Activated CD8-positive, alpha-beta T cell treated with anti-CD3 and anti-CD28 coated beads for 36 hours (primary cell): ENCODE measurements around the gene PBOV1. TPM values are rescaled to one million over a fixed set of nuclear protein-coding genes. Genes with fewer than 3 reads are reported as not detected.

Experiments
- ATAC-seq: fragments of 200-7000 bp; cut with Tn5 transposase; one replicate; pipeline ENCODE4 v1.10.0; 2021; ENCODE audit warnings: mild to moderate bottlenecking, moderate library complexity
- CTCF ChIA-PET: fragments of 350-600 bp; sonication (Branson Sonifier 250); formaldehyde crosslinking; loops from one replicate; lab custom pipeline; 2021; ENCODE audit warnings: antibody characterized with exemption; lab: Charles Lee
- POLR2A ChIA-PET: fragments of 350-600 bp; sonication (Branson Sonifier 250); formaldehyde crosslinking; loops from one replicate; lab custom pipeline; 2021; ENCODE audit warnings: antibody characterized with exemption; lab: Charles Lee
- DNase-seq: peaks from one replicate; pipeline ENCODE4 v3.0.0-alpha.2; 2020
- H3K27ac Mint-ChIP-seq: one replicate; pipeline ENCODE4 v1.8.0; 2021; ENCODE audit warnings: mild to moderate bottlenecking, mixed read lengths
- H3K27me3 Mint-ChIP-seq: one replicate; pipeline ENCODE4 v1.8.0; 2021; ENCODE audit warnings: mixed read lengths
- H3K36me3 Mint-ChIP-seq: one replicate; pipeline ENCODE4 v1.8.0; 2021; ENCODE audit warnings: low read depth, mixed read lengths
- H3K4me1 Mint-ChIP-seq: one replicate; pipeline ENCODE4 v1.8.0; 2021; ENCODE audit warnings: low read depth, mixed read lengths
- H3K4me3 Mint-ChIP-seq: one replicate; pipeline ENCODE4 v1.8.0; 2021; ENCODE audit warnings: mild to moderate bottlenecking, moderate library complexity, mixed read lengths
- H3K9me3 Mint-ChIP-seq: one replicate; pipeline ENCODE4 v1.8.0; 2021; ENCODE audit warnings: mixed read lengths
- intact Hi-C: fragments of 100-400 bp; cut with micrococcal nuclease; formaldehyde crosslinking; loops from one replicate; pipeline ENCODE4 v1.10.0; 2022
- total RNA-seq, 2 experiments: library from RNA; stranded (reverse); gene quantifications; one replicate each; pipeline ENCODE4 v1.2.3, GENCODE V29; 2021
- TF ChIP-seq, protein P1 (sequence below): fragments of 200-600 bp; IDR thresholded peaks from one replicate; pipeline ENCODE4 v1.8.0; 2022; ENCODE audit warnings: antibody characterized with exemption, mild to moderate bottlenecking

PBOV1 gene
- not detected for total RNA-seq

DNA sequence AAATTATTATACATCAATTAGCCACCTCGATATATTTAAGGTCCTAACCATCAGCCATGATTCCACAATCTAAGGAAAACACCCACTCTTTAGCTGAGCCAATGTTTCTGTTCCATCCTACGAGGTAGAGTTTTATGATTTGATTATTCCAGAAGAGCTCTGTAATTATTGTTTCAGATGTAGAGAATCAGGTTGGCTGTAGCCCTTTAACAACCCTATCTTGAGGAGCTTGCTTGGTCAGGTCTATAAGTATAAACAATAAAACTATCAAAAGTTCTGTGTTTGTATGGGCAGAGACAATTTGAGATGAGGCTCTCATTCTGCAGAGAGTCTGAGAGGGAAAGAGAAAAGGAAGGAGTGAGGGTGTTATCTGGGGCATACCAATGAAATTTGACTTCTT is at the start of gene PBOV1:
Gene PBOV1, minus strand, starts transcription at position 43 of the 400 bp plus-strand sequence. CDS start 96 bp downstream, outside the sequence.
- CTCF ChIA-PET, result interaction anchor here (0.6 kb wide), 1 partner anchor 424 kb away, joined by 3 read pairs; no protein-coding TSS in a partner anchor
- H3K27me3 Mint-ChIP-seq, result peaks cover 13% of the 10 kb centered on the region
- TF ChIP-seq, protein P1, sequence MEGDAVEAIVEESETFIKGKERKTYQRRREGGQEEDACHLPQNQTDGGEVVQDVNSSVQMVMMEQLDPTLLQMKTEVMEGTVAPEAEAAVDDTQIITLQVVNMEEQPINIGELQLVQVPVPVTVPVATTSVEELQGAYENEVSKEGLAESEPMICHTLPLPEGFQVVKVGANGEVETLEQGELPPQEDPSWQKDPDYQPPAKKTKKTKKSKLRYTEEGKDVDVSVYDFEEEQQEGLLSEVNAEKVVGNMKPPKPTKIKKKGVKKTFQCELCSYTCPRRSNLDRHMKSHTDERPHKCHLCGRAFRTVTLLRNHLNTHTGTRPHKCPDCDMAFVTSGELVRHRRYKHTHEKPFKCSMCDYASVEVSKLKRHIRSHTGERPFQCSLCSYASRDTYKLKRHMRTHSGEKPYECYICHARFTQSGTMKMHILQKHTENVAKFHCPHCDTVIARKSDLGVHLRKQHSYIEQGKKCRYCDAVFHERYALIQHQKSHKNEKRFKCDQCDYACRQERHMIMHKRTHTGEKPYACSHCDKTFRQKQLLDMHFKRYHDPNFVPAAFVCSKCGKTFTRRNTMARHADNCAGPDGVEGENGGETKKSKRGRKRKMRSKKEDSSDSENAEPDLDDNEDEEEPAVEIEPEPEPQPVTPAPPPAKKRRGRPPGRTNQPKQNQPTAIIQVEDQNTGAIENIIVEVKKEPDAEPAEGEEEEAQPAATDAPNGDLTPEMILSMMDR, result no peak

DNA sequence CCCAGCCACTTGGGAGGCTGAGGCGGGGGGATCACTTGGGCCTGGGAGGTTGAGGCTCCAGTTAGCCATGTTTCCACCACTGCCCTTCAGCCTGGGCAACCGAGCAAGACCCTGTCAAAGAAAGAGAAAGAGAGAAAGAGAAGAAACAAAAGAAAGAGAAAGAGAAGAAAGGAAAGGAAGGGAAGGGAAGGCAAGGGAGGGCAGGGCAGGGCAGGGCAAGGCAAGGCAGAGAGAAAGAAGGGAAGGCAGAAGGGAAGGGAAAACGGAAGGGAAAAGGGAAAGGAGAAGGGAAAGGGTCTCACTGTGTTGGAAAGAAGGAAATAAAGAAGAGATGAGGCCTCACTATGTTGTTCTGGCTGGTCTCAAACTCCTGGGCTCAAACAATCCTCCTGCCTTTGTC is 47.8 kb upstream of the PBOV1 start:
- no peaks in the 10 kb centered on the region for H3K36me3 Mint-ChIP-seq
- H3K4me3 Mint-ChIP-seq, result no peak overlapping the region
- TF ChIP-seq, protein P1, result no peak
- ChIA-PET POLR2A (no interaction called here), CTCF (no interaction called here)
- H3K27me3 Mint-ChIP-seq, result peaks cover 7% of the 10 kb centered on the region
- intact Hi-C loops, result no loop called here
- ATAC-seq (no peak), DNase-seq (no peak)
- no peak overlapping the region for H3K27ac Mint-ChIP-seq
- no peaks in the 10 kb centered on the region for H3K9me3 Mint-ChIP-seq
- no peaks in the 10 kb centered on the region for H3K4me1 Mint-ChIP-seq

More for the DNA sequence above, at the start of gene PBOV1:
- ATAC-seq (no peak), DNase-seq (no peak)
- Mint-ChIP-seq H3K36me3 (no peaks in the 10 kb centered on the region), H3K4me1 (no peaks in the 10 kb centered on the region), H3K4me3 (no peak within 1 kb of the TSS), H3K27ac (no peak within 1 kb of the TSS), H3K9me3 (no peaks in the 10 kb centered on the region)
- POLR2A ChIA-PET, result no interaction called here
- intact Hi-C loops, result no loop called here

DNA sequence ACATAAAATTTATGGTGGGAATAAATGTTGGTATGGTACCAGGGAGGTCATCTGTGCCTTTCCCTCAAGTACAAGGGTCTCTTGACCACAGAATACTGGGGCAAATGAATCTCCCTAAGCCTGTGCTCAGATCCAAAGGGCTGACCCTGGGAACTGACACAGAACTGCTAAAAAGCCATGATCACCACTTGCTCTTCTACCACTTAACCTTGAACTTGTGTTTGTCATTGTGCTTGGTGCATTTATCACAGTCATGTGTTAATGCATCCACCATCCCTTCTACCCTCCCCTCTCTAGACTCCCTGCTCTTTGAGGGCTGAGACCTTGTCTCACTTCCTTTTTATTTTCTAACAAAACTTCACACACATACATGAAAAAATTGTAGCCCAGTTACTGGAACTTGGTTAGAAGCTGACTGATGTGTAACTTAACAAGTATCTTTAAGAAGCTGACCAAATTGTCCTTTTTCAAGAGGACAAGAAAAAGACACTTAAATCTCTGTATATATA is 46.1 kb upstream of the PBOV1 start:
- DNase-seq (no peak), ATAC-seq (no peak)
- peaks cover 7% of the 10 kb centered on the region for H3K27me3 Mint-ChIP-seq
- intact Hi-C loops, result no loop called here
- TF ChIP-seq, protein P1, result no peak
- H3K27ac Mint-ChIP-seq, result no peak overlapping the region
- no peaks in the 10 kb centered on the region for H3K4me1 Mint-ChIP-seq
- no peaks in the 10 kb centered on the region for H3K36me3 Mint-ChIP-seq
- ChIA-PET POLR2A (no interaction called here), CTCF (no interaction called here)
- no peaks in the 10 kb centered on the region for H3K9me3 Mint-ChIP-seq
- no peak overlapping the region for H3K4me3 Mint-ChIP-seq

DNA sequence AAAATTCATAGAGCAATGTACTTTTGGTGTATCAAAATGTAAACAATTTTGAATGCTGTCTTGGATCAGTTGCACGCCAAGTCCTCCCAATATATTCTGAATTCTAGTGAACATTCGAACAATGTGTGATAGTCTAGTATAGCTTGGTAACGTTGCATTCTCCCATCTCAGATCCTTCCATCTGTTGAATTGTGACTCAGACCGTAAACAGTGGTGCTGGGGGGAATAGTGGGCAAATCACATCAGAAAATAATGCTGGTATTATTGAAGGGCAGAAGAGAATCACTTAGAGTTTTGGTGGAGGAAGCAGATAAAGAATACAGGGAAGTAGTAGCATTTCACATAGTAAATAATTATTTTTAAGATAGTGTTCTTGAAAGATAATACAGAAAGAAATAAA is 45.7 kb upstream of the PBOV1 start:
- intact Hi-C loops, result no loop called here
- H3K4me1 Mint-ChIP-seq, result no peaks in the 10 kb centered on the region
- H3K4me3 Mint-ChIP-seq, result no peak overlapping the region
- H3K27me3 Mint-ChIP-seq, result peaks cover 7% of the 10 kb centered on the region
- POLR2A ChIA-PET, result no interaction called here
- no peak for ATAC-seq
- no peaks in the 10 kb centered on the region for H3K9me3 Mint-ChIP-seq
- H3K27ac Mint-ChIP-seq, result no peak overlapping the region
- H3K36me3 Mint-ChIP-seq, result no peaks in the 10 kb centered on the region
- DNase-seq, result no peak
- CTCF ChIA-PET, result no interaction called here
- TF ChIP-seq, protein P1, result no peak

DNA sequence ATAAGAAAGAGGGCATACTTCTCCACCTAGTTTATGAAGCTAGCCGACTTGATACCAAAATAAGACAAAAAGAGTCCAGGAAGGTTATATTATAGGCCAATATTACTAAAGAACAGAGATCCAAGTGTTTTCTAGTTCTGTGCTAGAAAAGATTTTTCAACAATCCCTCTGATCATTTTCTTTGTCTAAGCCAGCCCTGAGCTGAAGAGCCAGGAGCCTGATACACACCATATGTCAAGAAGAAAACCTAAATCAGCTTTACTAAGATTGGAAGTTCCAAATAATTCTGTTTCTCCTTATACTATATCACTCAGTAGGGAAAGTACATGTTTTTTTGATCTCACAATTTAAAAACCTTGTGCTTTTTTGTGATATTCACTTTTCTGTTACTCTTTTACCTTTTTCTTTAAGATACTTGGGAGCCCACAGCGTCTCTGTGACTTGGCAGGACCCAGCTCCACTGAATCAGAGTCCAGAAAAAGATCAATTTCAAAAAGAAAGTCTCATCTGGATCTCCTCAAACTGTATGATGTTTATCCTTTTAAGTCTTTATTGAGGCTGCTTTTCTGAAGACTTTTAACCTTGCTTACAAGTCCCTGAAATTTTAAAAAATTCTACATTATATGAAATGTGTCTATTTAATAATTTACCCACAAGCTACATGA is 43.0 kb upstream of the PBOV1 start:
- intact Hi-C loops, result no loop called here
- Mint-ChIP-seq H3K36me3 (no peaks in the 10 kb centered on the region), H3K27me3 (peaks cover 12% of the 10 kb centered on the region), H3K4me3 (no peak overlapping the region), H3K4me1 (no peaks in the 10 kb centered on the region), H3K9me3 (no peaks in the 10 kb centered on the region), H3K27ac (no peak overlapping the region)
- ATAC-seq (no peak), DNase-seq (no peak)
- TF ChIP-seq, protein P1, result no peak
- CTCF ChIA-PET, result interaction anchor here (0.6 kb wide), 1 partner anchor 157 kb away, joined by 3 read pairs; no protein-coding TSS in a partner anchor
- POLR2A ChIA-PET, result no interaction called here
